LNCaP clone FGC (cell line): ENCODE data around the gene TOR4A.
"Not testable (repeated sequence)": the region's sequence is repeated elsewhere in the genome, so short reads cannot be mapped to it uniquely, and the experiment has no call there.

Source experiments
- DNase-seq: peaks from one replicate; pipeline ENCODE4 v3.0.0-alpha.2; 2011; ENCODE audit warnings: low read depth
- H3K4me3 ChIP-seq: 2 replicates; pipeline ENCODE4 v1.5.1; 2011; ENCODE audit warnings: mild to moderate bottlenecking, low read depth, low read length, control low read depth
- TF ChIP-seq, protein P1 (sequence below): IDR thresholded peaks from 2 replicates; pipeline ENCODE4 v1.5.1; 2012; ENCODE audit warnings: mild to moderate bottlenecking; ENCODE audit not compliant: control insufficient read depth, insufficient read depth; ENCODE audit errors: extremely low read depth

Gene TOR4A

DNA sequence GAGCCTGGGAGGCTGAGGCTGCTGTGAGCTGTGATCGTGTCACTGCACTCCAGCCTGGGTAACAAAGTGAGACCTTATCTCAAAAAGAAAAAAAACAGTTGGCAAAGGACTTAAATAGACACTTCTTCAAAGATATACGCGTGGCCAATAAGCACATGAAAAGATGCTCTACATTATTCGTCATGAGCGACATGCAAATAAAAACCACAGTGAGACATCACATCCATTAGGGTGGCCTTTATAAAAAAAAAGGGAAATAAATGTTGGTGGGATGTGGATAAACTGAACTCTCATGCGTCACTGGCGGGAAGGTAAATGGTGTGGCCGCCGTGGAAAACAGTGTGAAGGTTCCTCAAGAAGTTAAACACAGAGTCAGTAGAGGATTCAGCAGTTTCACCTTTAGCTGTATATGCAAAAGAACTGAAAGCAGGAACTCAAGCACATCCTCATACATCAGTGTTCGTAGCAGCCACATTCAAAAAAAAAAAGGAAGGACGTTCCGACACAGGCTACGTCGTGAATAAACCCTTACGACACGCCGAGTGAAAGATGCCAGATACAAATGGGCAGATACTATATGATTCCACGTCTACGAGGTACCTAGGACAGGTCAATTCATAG, 49.0 kb downstream of the TOR4A start:
- H3K4me3 ChIP-seq: no peak overlapping the region
- TF ChIP-seq, protein P1, sequence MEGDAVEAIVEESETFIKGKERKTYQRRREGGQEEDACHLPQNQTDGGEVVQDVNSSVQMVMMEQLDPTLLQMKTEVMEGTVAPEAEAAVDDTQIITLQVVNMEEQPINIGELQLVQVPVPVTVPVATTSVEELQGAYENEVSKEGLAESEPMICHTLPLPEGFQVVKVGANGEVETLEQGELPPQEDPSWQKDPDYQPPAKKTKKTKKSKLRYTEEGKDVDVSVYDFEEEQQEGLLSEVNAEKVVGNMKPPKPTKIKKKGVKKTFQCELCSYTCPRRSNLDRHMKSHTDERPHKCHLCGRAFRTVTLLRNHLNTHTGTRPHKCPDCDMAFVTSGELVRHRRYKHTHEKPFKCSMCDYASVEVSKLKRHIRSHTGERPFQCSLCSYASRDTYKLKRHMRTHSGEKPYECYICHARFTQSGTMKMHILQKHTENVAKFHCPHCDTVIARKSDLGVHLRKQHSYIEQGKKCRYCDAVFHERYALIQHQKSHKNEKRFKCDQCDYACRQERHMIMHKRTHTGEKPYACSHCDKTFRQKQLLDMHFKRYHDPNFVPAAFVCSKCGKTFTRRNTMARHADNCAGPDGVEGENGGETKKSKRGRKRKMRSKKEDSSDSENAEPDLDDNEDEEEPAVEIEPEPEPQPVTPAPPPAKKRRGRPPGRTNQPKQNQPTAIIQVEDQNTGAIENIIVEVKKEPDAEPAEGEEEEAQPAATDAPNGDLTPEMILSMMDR: no peak
- DNase-seq: no peak

DNA sequence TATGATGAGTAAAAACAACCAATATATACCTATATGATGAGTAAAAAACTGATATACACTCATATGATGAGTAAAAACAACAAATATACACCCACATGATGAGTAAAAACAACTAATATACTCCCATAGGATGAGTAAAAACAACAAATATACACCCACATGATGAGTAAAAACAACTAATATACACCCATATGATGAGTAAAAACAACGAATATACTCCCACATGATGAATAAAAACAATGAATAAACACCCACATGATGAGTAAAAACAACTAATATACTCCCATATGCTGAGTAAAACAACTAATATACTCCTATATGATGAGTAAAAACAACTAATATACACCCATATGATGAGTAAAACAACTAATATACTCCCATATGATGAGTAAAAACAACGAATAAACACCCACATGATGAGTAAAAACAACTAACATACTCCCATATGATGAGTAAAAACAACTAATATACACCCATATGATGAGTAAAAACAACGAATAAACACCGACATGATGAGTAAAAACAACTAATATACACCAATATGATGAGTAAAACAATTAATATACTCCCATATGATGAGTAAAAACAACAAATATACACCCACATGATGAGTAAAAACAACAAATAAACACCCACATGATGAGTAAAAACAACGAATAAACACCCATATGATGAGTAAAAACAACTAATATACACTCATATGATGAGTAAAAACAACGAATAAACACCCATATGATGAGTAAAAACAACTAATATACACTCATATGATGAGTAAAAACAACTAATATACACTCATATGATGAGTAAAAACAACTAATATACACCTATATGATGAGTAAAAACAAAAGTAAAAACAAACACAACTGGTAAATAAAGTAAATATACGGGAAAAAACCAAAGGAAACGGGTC, 50.4 kb downstream of the TOR4A start:
- H3K4me3 ChIP-seq, DNase-seq: not testable (repeated sequence)

DNA sequence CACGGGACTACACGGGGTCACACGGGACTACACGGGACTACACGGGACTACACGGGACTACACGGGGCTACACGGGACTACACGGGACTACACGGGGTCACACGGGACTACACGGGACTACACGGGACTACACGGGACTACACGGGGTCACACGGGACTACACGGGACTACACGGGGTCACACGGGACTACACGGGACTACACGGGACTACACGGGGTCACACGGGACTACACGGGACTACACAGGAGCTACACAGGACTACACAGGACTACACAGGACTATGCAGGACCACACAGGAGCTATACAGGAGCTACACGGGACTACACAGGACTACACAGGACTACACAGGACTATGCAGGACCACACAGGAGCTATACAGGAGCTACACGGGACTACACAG, 52.1 kb downstream of the TOR4A start:
- H3K4me3 ChIP-seq, DNase-seq: not testable (repeated sequence)

DNA sequence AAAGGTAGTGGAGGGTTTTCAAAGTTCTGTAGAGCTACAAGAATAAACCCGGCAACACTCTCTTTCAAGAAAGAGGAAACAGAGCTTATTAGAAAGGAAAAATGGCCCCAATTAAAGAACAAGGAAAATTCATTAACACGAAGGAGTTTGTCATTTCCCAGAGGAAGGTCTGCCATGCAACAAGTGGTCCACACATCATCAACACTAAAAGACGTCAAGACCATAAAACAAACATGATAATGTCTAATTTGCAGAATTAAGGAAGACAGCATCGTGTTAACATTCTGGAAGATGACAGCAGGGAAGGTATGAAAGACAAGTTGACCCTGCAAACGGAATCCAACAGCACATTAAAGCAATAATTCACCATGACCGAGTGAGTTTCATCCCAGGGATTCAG, 53.2 kb downstream of the TOR4A start:
- TF ChIP-seq, protein P1: no peak
- no peak overlapping the region for H3K4me3 ChIP-seq
- DNase-seq: no peak

DNA sequence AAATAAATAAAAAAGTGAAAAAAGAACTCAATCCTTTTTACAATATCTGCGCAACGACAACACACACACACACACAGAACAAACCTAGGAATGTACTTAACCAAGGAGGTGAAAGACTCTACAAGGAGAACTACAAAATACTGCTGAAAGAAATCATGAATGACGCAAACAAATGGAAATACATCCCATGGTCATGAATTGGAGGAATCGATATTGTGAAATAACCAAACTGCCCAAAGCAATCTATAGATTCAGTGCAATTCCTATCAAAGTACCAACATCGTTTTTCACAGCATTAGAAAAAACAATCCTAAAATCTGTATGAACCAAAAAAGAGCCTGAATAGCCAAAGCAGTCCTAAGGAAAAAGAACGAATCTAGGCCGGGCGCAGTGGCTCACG, 54.4 kb downstream of the TOR4A start:
- H3K4me3 ChIP-seq: no peak overlapping the region
- TF ChIP-seq, protein P1: no peak
- DNase-seq: no peak
